Muscle layer of duodenum (tissue), 2 donors: ENCODE measurements around the gene EHBP1L1.

Experiments used
- H3K27ac ChIP-seq: one replicate; pipeline ENCODE4 v1.7.0; 2013; ENCODE audit warnings: mild to moderate bottlenecking, low read length
- H3K27me3 ChIP-seq: one replicate; pipeline ENCODE4 v1.7.0; 2013; ENCODE audit warnings: low read depth, mild to moderate bottlenecking, control low read depth, low read length
- H3K36me3 ChIP-seq, 2 donors: one replicate each; pipeline ENCODE4 v1.7.0; 2013; ENCODE audit warnings: low read length in 2 of 2, control low read depth in 1 of 2, mild to moderate bottlenecking in 1 of 2; ENCODE audit not compliant: insufficient read depth in 2 of 2, control insufficient read depth in 1 of 2
- H3K4me1 ChIP-seq, 2 donors: one replicate each; pipeline ENCODE4 v1.7.0; 2013; ENCODE audit warnings: low read length in 2 of 2, mild to moderate bottlenecking in 2 of 2, control low read depth in 1 of 2, moderate library complexity in 1 of 2; ENCODE audit not compliant: insufficient read depth in 2 of 2, control insufficient read depth in 1 of 2
- H3K4me3 ChIP-seq, 2 donors: one replicate each; pipeline ENCODE4 v1.7.0; 2013; ENCODE audit warnings: low read length in 2 of 2, low read depth in 1 of 2, mild to moderate bottlenecking in 1 of 2
- H3K9me3 ChIP-seq, 2 donors: one replicate each; pipeline ENCODE4 v1.7.0; 2013; ENCODE audit warnings: low read length in 2 of 2, control low read depth in 1 of 2, mild to moderate bottlenecking in 1 of 2; ENCODE audit not compliant: control insufficient read depth in 1 of 2
- donor health status: healthy.

EHBP1L1 gene

GRCh38 chr11:65548395-65548794 is 27.5 kb upstream of the EHBP1L1 start:
- H3K36me3 ChIP-seq, result peaks cover 8 to 16% of the 10 kb centered on the region in 2 donors

GRCh38 chr11:65549096-65549495 is 26.8 kb upstream of the EHBP1L1 start:
- Histone ChIP-seq H3K36me3 (peaks cover 8 to 16% of the 10 kb centered on the region in 2 donors), H3K4me1 (peaks cover 0 to 7% of the 10 kb centered on the region in 2 donors), H3K4me3 (no peak overlapping the region), H3K27me3 (no peaks in the 10 kb centered on the region), H3K27ac (no peak overlapping the region), H3K9me3 (no peaks in the 10 kb centered on the region)

More at GRCh38 chr11:65548395-65548794, 27.5 kb upstream of the EHBP1L1 start:
- Histone ChIP-seq H3K27me3 (no peaks in the 10 kb centered on the region), H3K27ac (no peak overlapping the region), H3K4me3 (no peak overlapping the region), H3K4me1 (peaks cover 0 to 7% of the 10 kb centered on the region in 2 donors), H3K9me3 (no peaks in the 10 kb centered on the region)

GRCh38 chr11:65551572-65552387 is 24.1 kb upstream of the EHBP1L1 start:
- Histone ChIP-seq H3K36me3 (peaks cover 8 to 11% of the 10 kb centered on the region in 2 donors), H3K4me3 (peak overlapping the region in 1 of 2 donors; percentile 7), H3K4me1 (peaks cover 0 to 31% of the 10 kb centered on the region in 2 donors), H3K27ac (peak overlapping the region; percentile 46), H3K27me3 (no peaks in the 10 kb centered on the region), H3K9me3 (no peaks in the 10 kb centered on the region)

GRCh38 chr11:65552388-65552951 is 23.4 kb upstream of the EHBP1L1 start:
- H3K4me1 ChIP-seq, result peaks cover 0 to 37% of the 10 kb centered on the region in 2 donors

GRCh38 chr11:65553301-65554001 is 22.4 kb upstream of the EHBP1L1 start:
- peaks cover 8 to 11% of the 10 kb centered on the region in 2 donors for H3K36me3 ChIP-seq
- no peak overlapping the region for H3K4me3 ChIP-seq
- H3K27ac ChIP-seq, result no peak overlapping the region
- H3K9me3 ChIP-seq, result no peaks in the 10 kb centered on the region
- H3K4me1 ChIP-seq, result peaks cover 0 to 37% of the 10 kb centered on the region in 2 donors
- no peaks in the 10 kb centered on the region for H3K27me3 ChIP-seq

More at GRCh38 chr11:65552388-65552951, 23.4 kb upstream of the EHBP1L1 start:
- no peak overlapping the region for H3K4me3 ChIP-seq
- H3K9me3 ChIP-seq, result no peaks in the 10 kb centered on the region
- no peak overlapping the region for H3K27ac ChIP-seq
- peaks cover 8 to 11% of the 10 kb centered on the region in 2 donors for H3K36me3 ChIP-seq
- no peaks in the 10 kb centered on the region for H3K27me3 ChIP-seq

- H3K27ac ChIP-seq, result no peak overlapping the region
- no peak overlapping the region for H3K4me3 ChIP-seq
- H3K27me3 ChIP-seq, result no peaks in the 10 kb centered on the region
- H3K36me3 ChIP-seq, result peaks cover 0 to 11% of the 10 kb centered on the region in 2 donors
- no peaks in the 10 kb centered on the region for H3K9me3 ChIP-seq
- peaks cover under 1 to 44% of the 10 kb centered on the region in 2 donors for H3K4me1 ChIP-seq
These were observed 21.6 kb upstream of the EHBP1L1 start for GRCh38 chr11:65554057-65554818.

- Histone ChIP-seq H3K4me3 (no peak overlapping the region), H3K9me3 (no peaks in the 10 kb centered on the region), H3K4me1 (peaks cover 6 to 51% of the 10 kb centered on the region in 2 donors), H3K36me3 (peaks cover 0 to 11% of the 10 kb centered on the region in 2 donors), H3K27ac (no peak overlapping the region), H3K27me3 (no peaks in the 10 kb centered on the region)
These were observed 20.9 kb upstream of the EHBP1L1 start for GRCh38 chr11:65554842-65555430.

- no peak overlapping the region for H3K4me3 ChIP-seq
- H3K27ac ChIP-seq, result no peak overlapping the region
- H3K27me3 ChIP-seq, result no peaks in the 10 kb centered on the region
- H3K4me1 ChIP-seq, result peaks cover 14 to 60% of the 10 kb centered on the region in 2 donors
- H3K9me3 ChIP-seq, result no peaks in the 10 kb centered on the region
- peaks cover 0 to 11% of the 10 kb centered on the region in 2 donors for H3K36me3 ChIP-seq
These were observed 20.1 kb upstream of the EHBP1L1 start for GRCh38 chr11:65555693-65556231.

GRCh38 chr11:65556470-65557279 is 19.2 kb upstream of the EHBP1L1 start:
- Histone ChIP-seq H3K27me3 (no peaks in the 10 kb centered on the region), H3K4me3 (peak overlapping the region; percentile 44 to 66), H3K4me1 (peaks cover 14 to 64% of the 10 kb centered on the region in 2 donors), H3K36me3 (peaks cover 0 to 5% of the 10 kb centered on the region in 2 donors), H3K27ac (peak overlapping the region; percentile 58), H3K9me3 (no peaks in the 10 kb centered on the region)
